HG02884 (cell line): ENCODE data around the gene DAGLA.
"Not testable (repeated sequence)": the region's sequence is repeated elsewhere in the genome, so short reads cannot be mapped to it uniquely, and the experiment has no call there.

Experiments used
- ATAC-seq: cut with Tn5 transposase; IDR thresholded peaks from one replicate; pipeline ENCODE4 v1.9.1; 2021; ENCODE audit warnings: mild to moderate bottlenecking, moderate library complexity; ENCODE audit not compliant: unreplicated experiment

Gene DAGLA, protein sequence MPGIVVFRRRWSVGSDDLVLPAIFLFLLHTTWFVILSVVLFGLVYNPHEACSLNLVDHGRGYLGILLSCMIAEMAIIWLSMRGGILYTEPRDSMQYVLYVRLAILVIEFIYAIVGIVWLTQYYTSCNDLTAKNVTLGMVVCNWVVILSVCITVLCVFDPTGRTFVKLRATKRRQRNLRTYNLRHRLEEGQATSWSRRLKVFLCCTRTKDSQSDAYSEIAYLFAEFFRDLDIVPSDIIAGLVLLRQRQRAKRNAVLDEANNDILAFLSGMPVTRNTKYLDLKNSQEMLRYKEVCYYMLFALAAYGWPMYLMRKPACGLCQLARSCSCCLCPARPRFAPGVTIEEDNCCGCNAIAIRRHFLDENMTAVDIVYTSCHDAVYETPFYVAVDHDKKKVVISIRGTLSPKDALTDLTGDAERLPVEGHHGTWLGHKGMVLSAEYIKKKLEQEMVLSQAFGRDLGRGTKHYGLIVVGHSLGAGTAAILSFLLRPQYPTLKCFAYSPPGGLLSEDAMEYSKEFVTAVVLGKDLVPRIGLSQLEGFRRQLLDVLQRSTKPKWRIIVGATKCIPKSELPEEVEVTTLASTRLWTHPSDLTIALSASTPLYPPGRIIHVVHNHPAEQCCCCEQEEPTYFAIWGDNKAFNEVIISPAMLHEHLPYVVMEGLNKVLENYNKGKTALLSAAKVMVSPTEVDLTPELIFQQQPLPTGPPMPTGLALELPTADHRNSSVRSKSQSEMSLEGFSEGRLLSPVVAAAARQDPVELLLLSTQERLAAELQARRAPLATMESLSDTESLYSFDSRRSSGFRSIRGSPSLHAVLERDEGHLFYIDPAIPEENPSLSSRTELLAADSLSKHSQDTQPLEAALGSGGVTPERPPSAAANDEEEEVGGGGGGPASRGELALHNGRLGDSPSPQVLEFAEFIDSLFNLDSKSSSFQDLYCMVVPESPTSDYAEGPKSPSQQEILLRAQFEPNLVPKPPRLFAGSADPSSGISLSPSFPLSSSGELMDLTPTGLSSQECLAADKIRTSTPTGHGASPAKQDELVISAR

DNA sequence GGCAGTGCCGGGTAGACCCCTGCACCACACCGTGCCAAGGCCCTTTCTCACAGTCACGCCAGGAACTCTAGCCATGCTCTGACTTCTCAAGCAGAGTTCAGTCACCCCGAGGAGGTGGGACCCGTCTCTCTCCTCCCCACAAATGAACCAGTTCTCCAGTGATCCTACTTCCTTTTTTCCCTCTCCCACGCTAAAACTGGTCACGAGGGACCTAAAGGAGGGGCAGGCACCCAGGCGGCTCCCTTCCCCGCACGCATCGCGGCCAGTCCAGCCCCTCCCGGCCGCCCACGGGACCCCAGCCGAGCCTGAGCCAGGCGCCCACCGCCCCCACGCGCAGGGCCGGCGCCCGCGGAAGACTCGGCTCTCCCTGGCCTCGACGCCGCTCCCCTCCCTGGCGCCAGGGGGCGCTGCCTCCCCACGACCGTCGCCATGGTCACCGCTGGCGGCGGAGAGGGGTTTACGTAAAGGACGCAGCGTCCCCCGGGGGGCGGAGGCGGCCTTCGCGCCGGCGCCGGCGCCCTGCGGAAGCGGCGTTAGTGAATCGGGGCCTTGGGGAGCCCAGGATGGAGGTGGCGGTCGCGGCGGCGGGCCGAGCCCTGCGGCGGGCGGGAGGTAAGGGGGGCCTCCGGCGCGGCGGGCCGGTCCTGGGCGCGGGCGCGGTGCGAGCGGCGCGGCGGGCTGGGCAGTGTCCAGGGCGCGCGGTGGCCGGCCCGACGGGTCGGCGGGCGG lies at the start of gene DAGLA:
Gene DAGLA, plus strand, starts transcription at position 499 of the 729 bp plus-strand sequence. CDS start 39,765 bp downstream, outside the sequence.
- ATAC-seq: peak; percentile 59

DNA sequence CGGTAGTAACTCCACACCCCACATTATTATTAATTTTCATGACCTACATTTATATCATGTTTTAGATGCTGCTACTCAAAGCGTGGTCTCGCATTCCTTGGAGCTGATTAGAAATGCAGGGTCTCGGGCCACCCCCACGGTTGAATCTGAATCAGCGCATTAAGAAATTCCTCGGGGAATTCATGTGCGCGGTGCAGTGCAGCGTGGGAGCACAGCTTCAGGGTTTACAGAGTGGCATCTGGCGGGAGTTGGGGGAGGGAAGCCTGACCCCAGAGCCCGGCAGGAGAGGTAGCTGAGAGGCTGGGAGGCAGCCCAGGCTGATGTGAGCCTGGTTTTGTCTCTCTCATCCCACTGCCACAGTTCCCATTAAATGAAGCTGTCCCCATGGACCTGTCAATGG lies 48.1 kb upstream of the DAGLA start:
- no peak for ATAC-seq

DNA sequence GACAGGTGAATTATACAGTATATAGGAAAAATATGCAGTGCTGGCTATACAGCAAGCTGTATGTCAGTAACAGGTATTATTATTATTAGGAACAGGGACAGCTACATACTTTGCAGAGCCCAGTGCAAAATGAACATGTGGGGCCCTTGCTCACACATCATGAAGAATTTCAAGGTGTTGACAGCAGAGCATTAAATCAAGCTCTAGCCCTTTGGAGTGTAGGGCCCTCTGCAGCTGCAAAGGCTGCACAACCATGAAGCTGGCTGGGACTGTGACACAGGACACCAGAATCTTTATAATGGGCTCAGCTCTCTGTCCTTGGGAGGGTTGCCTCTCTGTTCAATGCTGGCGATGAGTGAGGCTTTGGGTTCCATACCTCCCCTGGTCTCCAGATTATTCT lies 44.9 kb upstream of the DAGLA start:
- ATAC-seq: no peak

DNA sequence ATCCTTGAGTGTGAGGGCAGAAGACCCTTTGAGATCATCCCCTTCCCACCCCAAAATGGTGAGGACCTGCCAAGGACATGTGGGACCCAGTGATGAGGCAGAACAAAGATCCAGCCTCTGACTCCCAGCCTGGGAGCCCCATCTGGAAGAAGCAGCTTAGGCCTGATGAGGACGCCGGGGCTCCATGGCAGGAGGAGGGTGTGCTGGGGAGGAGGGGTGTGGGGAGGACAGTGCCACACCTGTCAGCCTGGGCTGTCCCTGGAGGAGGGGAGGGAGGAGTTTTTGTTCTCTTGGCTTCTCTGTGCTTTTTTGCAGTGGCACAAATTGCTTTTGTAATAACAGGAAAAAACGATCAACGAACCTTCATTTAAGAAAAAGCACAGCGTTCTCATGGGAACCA lies 44.4 kb upstream of the DAGLA start:
- ATAC-seq: no peak

DNA sequence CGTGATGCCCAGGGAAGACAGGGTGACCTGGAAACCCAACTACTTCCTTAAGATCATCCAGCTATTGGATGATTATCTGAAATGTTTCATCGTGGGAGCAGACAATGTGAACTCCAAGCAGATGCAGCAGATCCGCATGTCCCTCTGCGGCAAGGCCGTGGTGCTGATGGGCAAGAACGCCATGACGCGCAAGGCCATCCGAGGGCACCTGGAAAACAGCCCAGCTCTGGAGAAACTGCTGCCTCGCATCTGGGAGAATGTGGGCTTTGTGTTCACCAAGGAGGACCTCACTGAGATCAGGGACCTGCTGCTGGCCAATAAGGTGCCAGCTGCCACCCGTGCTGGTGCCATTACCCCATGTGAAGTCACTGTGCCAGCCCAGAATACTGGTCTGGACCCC lies 43.5 kb upstream of the DAGLA start:
- ATAC-seq: no peak

DNA sequence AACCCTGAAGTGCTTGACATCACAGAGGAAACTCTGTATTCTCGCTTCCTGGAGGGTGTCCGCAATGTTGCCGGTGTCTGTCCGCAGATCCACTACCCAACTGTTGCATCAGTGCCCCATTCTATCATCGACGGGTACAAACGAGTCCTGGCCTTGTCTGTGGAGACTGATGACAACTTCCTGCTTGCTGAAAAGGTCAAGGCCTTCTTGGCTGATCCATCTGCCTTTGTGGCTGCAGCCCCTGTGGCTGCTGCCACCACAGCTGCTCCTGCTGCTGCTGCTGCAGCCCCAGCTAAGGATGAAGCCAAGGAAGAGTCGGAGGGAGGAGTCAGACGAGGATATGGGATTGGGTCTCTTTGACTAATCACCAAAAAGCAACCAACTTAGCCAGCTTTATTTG lies 42.9 kb upstream of the DAGLA start:
- ATAC-seq: no peak

DNA sequence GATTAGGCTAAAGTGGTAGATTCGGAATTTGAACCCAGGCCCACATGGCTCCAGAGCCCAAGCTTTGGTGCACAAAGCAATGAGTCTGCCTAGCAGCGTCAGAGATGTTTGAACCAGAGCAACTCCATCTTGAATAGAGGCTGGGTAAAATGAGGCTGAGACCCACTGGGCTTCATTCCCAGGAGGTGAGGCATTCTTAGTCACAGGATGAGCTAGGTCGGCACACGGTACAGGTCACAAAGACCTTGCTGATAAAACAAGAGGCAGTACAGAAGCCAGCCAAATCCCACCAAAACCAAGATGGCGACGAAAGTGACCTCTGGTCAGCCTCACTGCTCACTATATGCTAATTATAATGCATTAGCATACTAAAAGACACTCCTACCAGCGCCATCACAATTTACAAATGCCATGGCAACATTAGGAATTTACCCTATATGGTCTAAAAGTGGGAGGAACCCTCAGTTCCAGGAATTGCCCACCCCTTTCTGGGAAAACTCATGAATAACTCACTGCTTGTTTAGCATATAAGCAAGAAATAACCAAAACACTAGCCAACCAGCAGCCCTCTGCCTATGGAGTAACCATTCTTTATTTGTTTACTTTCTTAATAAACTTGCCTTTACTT lies 40.3 kb upstream of the DAGLA start:
- no peak for ATAC-seq

DNA sequence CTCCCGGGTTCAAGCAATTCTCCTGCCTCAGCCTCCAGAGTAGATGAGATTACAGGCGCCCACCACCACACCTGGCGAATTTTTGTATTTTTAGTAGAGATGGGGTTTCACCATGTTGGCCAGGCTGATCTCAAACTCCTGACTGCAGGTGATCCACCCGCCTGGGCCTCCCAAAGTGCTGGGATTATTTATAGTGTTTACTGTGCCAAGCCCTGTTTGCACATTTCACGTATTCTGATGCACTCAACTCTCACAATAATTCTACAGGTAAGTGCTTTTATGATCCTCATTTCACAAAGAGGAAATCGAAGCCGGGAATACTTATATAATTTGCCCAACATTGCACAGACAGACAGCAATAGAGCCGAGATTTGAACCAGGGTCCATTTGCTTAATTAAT lies 38.0 kb upstream of the DAGLA start:
- no peak for ATAC-seq

DNA sequence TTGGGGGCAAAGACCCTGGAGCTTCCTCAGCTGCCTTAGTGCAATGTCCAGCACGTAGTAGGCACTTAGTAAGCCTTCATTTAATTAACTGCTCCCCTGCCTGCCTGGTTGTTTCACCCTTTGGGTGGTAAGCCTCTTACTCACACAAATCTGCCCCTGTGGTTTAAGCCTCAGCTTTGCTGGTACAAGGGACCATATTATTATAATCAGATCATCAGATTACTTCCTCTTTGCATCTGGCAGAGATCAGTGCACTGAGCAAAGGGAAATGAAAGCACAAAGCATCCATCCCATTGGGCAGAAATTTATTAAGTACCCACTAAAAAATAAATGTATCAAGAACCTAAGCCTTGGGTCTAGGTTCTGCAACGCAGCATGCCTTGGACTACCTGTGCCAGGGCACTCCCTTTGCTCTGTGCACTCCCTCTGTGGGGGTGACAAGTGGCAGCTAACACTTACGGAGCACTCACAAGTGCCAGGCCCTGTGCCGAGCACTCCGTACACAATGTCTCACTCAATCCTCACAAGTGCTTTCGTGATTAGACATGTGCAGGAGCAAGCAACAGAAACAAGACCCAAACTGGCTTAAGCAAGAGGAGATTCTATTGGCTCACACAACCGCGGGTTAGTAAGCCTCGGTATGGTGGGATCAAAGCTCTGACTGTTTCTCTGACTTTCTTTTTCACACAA lies 34.9 kb upstream of the DAGLA start:
- ATAC-seq: no peak

DNA sequence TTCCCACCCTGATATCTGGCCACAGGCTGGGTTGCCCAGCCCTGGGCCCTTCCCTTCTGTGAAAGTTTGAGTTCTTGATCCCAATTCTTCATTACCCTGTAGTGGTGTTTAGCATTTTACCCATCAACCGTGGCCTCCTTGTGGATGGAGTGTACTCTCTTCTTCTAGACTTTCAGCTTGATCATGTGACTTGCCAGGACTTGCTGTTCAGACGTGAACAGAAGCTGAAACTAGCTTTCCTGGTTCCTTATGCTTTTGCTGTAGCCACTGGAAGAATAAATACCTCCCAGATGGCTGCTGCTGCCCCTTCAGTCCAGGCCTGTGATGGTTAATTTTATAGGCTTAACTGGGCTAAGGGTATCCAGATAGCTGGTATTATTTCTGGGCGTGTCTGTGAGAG lies 32.7 kb upstream of the DAGLA start:
- ATAC-seq: no peak

DNA sequence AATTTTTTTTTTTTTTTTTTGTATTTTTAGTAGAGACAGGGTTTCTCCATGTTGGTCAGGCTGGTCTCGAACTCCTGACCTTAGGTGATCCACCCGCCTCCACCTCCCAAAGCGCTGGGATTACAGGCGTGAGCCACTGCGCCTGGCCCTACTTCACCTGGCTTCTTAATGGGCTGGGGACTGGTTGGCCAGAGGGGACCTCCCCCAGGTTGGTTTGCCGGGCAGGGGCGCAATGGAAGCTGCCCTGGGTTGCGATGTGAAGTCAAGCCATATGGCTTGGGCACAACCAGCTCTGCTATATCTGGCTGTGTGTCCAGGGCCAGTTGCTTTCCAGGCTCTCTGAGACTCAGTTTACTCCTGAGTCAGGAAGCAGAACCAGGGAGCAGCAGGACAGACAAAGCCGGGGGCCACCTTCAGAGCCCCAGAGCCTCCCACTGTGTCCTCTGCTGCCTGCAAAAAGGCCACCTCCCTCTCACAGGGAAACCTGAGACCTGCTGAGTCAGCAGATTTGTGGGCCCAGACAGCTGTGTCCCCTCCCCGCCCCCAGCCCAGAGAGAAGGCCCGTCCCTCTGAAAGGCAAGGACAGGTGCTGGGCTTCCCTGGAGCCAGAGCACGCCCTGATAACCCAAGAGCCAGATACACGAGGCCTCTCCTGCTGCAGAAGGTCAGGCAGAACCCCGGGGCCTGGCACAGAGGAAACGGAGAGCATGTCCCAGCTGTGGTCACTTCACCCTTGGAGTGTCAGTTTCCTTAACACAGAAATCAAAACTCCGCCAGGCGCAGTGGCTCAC lies 29.2 kb upstream of the DAGLA start:
- ATAC-seq: no peak

DNA sequence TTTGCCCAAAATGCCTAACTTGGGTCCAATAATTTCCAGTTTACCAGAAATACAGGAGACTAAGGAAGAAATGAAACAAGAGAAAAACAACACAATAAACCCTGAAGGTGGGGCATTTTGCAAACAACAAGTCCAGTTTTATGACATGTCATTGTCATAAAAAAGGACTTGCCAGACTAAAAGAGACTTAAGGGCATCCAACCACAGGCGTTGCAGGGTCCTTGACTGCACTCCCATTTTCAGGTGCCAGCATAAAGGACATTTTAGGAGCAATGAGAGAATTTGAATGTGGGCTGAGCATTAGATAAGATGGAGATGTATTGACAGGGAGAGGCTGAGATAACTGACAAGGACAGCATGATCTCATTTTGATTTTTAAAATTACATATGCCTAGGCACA lies 28.1 kb upstream of the DAGLA start:
- no peak for ATAC-seq

DNA sequence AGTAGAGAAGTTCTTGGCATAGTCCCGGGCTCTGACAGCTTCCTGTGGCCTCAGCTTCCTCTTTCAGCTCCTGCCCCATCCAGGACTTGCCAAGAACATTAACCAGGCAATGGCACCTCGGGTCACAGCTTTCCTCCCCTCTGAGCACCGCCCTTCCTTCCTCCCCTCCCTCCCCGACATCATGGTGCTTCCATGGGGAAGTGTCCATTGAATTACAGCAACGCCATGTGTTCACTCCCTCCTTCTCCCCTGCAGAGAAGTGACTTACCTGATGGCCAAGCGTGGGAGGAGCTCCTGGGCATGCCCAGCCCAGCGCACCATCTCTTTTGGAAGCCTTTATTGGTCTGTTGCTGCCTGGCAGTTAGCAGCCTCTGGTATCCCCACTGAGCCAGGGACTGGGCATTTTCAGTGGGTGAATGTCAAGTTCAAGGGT lies 25.8 kb upstream of the DAGLA start:
- no peak for ATAC-seq

DNA sequence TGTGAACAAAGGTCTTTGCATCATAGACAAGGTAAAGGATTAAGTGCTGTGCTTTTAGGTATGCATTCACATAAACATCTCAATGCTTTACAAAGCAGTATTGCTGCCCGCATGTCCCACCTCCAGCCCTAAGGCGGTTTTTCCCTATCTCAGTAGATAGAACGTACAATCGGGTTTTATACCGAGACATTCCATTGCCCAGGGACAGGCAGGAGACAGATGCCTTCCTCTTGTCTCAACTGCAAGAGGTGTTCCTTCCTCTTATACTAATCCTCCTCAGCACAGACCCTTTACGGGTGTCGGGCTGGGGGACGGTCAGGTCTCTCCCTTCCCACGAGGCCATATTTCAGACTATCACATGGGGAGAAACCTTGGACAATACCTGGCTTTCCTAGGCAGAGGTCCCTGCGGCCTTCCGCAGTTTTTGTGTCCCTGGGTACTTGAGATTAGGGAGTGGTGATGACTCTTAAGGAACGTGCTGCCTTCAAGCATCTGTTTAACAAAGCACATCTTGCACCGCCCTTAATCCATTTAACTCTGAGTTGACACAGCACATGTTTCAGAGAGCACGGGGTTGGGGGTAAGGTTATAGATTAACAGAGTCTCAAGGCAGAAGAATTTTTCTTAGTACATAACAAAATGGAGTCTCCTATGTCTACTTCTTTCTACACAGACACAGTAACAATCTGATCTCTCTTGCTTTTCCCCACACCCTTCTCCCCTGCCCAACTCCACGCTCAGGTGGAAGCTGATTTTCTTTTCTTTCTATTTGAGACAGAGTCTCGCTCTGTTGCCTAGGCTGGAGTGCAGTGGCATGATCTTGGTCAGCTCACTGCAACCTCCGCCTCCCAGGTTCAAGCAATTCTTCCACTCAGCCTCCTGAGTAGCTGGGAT lies 24.7 kb upstream of the DAGLA start:
- not testable (repeated sequence) for ATAC-seq

DNA sequence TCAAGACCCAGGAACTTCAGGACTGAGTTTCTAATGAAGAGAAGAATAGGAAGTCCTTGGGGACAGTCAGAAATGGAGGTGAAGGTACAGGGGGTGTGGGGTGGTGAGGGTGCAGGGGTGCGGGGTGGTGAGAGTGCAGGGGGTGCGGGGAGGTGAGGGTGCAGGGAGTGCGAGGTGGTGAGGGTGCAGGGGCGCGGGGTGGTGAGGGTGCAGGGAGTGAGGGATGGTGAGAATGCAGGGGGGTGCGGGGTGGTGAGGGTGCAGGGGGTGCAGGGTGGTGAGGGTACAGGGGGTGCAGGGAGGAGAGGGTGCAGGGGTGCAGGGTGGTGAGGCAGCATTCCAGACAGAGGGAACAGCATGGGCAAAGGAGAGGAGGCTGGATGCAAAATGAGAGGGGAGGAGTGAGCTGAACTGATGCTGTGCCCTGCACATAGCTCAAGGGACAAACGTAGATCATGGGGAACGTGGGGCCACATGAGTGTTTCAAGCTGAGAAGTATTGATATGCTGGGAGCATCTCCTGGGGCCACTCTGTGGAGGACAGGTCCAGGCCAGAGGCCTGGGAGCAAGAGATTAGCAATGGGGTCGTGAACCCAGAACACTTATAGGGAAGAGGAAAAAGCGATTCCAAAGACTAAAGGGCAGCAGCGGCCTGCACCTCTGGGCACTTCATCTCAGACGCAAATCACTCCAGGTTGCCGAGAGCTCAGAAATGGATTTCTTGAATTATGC lies 23.7 kb upstream of the DAGLA start:
- ATAC-seq: no peak

DNA sequence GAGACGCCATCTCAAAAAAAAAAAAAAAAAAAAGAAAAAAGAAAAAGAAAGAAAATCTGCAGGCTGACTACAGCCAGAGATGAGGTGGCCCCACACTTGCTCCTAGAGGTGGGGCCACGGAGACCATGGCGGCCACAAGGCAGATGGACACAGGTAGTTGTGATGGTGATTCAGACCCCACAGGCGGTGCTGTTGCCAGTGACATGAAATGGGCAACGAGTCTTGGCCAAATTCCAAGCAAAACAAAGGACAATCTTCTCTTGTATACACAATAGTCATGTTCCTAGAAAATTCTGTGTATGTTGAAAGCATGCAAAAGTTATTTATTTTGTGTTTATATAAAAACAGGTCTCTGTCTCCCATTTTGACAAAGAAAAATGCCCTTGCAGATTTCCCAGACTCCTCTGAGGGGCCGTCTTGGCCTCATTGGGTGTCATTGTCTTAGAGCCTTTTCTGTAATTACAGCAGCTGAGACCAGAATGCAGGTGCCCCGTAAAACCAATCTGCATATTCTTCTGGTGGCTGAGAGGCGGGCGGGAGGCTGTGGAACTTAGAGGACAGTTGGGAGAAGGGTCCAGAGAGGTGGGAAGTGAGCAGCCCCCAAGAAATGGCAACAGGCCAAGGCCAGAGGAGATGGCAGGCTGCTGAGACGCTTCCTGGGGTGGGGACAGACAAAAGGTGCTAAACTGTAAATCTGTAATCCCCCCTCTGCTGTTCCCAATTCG lies 22.5 kb upstream of the DAGLA start:
- ATAC-seq: no peak
